HG02798 (cell line): ENCODE data around the gene ATP5ME.
"Not testable (repeated sequence)": the region's sequence is repeated elsewhere in the genome, so short reads cannot be mapped to it uniquely, and the experiment has no call there.

Experiments used
- ATAC-seq: cut with Tn5 transposase; IDR thresholded peaks from one replicate; pipeline ENCODE4 v1.9.1; 2021; ENCODE audit warnings: mild to moderate bottlenecking; ENCODE audit not compliant: unreplicated experiment, poor library complexity

The ATP5ME gene

DNA sequence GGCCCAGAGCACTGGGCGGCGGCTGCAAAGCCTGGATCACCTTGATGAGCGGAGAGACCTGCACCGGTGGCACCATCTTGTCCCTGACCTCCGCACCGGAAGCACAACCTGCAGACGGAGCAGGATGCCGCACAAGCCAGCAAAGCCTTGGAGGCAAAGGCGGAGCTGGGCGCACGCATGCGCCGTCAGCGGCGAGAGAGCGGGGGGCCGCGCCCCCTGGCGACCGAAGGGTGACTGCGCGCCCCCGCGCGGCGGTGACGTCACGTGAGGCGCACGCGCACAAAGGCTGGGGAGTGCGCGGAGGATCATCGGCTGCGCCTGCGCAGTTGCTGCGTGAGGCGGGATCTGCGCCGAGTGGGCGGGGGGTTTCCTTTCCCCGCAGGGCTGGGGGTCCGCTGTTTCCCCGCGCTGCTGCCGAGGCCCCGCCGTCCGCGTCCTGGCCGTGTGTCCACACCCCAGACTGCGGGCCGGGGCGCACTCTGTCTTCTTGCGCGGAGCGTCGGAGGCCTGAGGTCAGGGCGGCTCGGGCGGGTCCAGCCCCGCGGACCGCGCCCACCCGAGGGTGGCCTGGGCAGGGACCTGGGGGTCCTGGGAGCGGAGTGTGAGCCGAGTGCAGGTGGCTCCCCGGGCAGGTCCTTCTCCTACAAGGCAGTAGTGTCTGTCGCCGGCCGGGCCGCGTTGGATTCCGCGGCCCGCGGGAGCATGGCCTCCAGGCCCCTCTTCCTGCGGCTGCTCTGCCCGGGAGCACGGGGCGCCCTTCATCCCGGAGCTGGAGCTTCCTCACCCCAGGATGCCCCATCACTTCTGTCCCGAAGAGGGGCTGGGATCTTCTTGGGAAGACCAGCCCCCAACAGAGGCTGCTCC, at the start of gene ATP5ME, which contains the start of gene MYL5:
ATP5ME (minus strand) TSS at position 105 of the 864 bp plus-strand sequence; CDS start at position 76, 29 bp downstream.
MYL5 (plus strand) TSS at position 371 of the 864 bp plus-strand sequence. CDS start 3,485 bp downstream, outside the sequence.
- ATAC-seq: peak; percentile 82

DNA sequence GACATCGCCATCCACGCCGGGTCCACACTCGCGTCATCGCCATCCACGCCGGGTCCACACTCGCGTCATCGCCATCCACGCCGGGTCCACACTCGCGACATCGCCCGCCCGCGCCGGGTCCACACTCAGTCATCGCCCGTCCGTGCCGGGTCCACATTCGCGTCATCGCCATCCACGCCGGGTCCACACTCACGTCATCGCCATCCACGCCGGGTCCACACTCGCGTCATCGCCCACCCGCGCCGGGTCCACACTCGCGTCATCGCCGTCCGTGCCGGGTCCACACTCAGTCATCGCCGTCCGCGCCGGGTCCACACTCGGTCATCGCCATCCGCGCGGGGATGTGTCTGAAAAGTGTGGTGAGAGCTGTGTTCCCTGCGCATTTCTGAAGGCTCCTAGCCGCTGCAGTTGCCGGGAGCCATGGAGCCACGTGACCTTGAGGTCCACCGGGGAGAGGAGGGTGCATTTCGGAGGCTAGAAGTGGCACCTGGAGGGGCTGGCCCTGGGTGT, 48.8 kb upstream of the ATP5ME start:
- ATAC-seq: no peak

- ATAC-seq: no peak
These were observed 48.2 kb upstream of the ATP5ME start for GRCh38 chr4:722169-722725.

DNA sequence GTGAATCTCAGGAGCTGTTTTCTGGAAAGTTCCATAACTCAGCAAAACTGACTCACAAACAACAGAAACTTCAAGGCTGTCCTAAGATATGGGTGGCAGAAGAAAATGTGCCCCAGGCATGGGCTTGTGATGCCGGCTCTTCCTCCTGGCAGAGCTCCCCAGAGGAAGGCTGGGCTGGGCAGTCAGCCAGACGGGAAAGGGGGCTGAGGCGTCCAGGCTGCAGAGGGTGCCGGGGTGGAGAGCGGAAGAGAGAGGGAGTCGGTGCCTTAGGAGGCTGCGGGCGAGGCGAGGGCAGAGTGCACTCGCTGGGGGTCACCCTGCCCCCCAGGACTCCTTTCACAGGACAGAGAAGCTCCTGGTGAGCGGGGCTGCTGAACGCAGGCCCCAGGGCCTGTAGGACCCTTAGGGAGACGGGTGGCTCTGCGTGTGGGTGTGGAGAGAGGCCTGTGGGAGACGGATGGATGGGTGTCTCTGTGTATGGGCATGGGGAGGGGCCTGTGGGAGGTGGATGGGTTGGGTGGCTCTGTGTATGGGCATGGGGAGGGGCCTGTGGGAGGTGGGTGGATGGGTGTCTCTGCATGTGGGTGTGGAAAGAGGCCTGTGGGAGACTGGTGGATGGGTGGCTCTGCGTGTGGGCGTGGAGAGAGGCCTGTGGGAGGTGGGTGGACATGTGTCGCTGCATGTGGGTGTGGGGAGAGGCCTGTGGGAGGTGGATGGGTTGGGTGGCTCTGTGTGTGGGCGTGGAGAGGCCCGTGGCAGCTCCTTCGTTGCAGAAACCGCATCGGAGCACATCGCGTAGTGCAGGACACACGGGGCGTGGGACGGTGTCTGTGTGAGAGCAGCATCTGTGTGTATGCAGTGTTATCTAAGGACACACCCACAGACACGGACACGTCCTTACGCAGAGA, 47.4 kb upstream of the ATP5ME start:
- no peak for ATAC-seq

GRCh38 chr4:720111-720860, 46.2 kb upstream of the ATP5ME start:
- ATAC-seq: no peak

DNA sequence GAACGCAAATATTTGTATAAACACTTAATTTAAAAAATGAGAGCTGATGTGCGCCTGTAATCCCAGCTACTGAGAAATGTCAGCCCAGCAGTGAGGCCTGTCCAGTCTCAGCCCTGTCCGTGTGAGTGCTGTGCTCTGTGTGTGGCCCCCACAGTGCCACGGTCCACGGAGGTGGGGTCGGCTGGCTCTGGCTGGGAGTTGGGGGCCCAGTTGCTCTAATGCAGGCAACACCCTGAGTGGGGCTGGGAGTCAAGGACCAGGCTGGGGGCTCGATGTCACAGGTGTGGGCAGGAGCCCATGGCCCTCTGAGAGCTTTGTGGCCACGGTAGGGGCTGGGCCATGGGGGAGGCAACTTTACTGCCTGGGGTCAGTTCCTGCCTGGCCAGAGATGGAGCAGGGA, 44.4 kb upstream of the ATP5ME start:
- ATAC-seq: no peak

DNA sequence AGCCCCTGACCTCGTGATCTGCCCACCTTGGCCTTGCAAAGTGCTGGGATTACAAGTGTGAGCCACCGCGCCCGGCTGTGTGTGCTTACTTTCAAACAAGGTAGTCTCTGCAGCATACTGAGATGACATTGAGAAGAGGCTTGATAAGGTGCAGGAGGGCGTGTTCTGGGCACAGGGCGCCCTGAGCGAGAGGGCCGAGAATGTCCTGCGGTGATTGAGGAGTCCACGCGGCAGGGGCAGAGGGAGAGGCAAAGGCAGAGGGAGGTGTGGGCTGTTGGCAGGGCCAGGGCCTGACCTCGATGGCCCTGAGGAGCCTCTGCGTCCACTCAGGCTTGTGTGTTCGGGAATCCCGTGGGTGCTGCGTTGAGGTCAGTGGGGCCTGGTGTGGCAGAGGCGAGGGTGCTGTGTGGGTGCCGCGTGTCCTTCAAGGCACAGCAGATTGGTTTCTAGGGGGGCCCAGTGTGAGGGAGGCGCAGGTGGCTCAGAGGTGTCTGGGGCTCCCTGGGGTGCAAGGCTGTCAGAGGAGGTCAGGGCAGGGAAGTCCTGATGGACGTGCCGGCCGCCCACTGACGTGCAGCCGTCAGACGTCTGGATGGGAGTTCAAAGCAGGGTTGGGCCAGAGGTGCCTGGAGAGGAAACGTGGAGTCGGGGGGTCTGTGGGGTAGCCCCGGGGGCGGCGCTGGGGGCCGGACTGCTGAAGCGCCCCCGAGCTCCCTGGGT, 43.7 kb upstream of the ATP5ME start:
- ATAC-seq: no peak

GRCh38 chr4:714087-714486, 40.0 kb upstream of the ATP5ME start:
- no peak for ATAC-seq

DNA sequence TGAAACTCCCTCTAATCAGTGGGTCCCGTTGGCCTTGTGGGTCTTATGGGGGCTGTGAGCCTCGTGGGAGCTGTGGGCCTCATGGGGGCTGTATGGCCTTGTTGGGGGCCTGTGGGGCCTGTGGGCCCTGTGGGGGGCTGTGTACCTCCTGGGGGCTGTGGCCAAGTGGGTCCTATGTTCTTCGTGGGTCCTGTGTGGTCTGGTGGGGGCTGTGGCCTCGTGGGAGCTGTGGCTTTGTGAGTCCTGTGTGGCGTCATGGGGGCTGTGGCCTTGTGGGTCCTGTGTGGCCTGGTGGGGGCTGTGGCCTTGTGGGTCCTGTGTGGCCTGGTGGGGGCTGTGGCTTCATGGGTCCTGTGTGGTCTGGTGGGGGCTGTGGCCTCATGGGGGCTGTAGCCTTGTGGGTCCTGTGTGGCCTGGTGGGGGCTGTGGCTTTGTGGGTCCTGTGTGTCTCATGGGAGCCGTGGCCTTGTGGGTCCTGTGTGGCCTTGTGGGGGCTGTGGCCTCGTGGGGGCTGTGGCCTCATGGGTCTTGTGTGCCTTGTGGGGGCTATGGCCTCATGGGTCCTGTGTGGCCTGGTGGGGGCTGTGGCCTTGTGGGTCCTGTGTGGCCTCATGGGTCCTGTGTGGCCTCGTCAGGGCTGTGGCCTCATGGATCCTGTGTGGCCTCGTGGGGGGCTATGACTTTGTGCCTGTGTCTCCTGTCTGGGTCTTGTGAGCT, 39.0 kb upstream of the ATP5ME start:
- no peak for ATAC-seq

- no peak for ATAC-seq
These were observed 38.0 kb upstream of the ATP5ME start for GRCh38 chr4:712093-712492.

GRCh38 chr4:710916-711315, 36.8 kb upstream of the ATP5ME start:
- ATAC-seq: no peak

DNA sequence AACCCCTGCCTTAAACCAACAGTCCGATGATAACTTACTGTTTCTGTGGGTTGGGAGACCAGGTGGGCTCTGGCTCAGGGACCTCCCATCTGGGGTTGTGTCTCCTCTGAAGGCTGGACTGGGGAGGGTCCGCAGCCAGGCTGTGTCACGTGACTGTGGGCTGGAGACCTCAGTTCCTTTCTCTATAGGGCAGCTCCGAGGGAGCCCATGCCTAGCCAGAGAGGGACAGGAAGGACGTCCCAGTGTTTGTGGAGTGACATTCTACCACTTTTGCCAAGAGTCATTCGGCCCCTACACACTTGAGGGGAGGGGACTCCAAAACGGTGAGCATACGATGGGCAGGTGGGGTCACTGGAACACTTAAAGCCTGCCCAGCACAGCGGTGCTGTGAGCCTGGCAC, 36.0 kb upstream of the ATP5ME start:
- ATAC-seq: no peak

DNA sequence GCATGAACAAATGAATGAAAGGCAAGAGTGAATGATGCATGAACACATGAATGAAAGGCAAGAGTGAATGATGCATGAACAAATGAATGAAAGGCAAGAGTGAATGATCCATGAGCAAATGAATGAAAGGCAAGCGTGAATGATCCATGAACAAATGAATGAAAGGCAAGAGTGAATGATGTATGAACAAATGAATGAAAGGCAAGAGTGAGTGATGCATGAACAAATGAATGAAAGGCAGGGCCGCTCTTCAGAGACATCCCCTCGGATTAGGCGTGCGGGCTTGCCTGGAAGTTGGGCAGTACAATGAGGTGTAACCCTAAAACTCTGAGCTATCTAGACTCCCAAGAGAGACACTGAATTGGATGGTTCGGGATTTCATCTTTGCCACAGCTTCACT, 35.3 kb upstream of the ATP5ME start:
- ATAC-seq: no peak

DNA sequence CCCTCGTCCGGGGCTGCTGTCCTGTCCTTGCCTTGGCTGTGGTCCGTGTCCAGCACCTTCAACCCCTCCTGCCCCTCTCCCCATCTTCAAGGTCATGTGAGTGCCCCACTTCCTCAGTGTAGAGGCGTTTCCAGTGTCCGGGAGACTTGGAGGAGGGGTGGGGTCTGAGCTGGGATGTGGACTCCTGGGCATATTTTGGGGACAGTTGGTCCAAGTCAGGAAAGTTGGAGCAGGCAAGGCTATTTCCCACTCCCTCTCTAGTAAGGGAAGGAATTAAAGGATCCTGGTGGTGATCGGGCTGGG, 34.5 kb upstream of the ATP5ME start:
- ATAC-seq: no peak

DNA sequence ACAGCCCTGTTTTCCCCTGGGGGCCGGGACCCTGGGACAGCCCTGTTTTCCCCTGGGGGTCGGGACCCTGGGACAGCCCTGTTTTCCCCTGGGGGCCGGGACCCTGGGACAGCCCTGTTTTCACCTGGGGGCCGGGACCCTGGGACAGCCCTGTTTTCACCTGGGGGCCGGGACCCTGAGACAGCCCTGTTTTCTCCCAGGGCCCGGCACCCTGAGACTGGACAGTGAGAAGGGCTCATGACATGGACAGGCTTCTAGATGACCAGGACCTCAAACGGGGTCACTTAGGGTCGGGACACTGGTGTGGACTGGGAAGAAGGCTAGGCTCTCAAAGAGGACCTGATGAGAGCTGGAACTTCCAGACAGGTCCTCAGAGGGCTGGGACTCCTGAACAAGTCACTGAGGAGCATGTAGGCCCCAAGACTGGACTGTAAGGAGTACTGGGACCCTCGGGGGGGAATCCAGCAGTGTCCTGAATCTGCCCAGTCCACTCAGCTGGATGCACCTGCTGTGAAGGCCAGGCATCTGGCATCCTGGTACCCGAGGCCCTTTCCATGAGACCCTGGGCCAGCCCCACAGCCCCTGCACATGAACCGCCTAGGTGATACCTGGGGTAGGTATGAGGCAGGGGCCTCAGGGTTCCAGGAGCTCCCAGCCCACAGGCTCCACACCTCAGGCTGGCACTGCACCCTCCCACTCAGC, 34.0 kb upstream of the ATP5ME start:
- ATAC-seq: no peak

DNA sequence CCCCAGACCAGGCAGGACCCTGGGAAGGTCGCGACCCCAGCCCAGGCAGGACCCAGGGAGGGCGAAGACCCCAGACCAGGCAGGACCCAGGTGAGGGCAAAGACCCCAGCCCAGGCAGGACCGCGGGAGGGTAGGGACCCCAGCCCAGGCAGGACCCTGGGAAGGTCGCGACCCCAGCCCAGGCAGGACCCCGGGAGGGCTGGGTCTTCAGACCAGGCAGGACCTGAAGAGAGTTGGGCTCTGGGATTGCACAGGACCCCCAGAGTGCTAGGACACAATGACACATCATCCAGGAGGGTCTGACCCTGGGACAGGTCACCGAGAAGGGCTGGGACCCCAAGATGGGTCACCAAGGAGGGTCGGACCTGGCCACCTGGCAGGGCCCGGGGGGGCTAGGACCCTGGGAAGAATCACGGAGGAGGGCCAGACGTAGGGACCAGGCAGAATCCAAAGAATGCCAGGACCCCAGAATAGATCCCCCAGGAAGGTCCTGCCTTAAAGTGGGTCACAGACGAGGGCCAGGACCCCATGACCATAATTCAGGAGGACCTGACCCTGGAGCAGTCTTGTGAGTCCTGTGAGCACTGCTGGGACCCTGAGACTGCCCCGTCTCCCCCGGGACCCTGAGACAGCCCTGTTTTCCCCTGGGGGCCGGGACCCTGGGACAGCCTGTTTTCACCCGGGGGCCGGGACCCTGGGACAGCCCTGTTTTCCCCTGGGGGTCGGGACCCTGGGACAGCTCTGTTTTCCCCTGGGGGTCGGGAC, 32.9 kb upstream of the ATP5ME start:
- ATAC-seq: no peak

GRCh38 chr4:706083-706633, 32.1 kb upstream of the ATP5ME start:
- ATAC-seq: not testable (repeated sequence)
